ENCODE measurements around the gene SFXN5. TPM values are rescaled to one million over a fixed set of nuclear protein-coding genes. Genes with fewer than 3 reads are reported as not detected.

Gene SFXN5
- total RNA-seq, 1 experiment from 2014 or later, result 11.3 TPM

DNA sequence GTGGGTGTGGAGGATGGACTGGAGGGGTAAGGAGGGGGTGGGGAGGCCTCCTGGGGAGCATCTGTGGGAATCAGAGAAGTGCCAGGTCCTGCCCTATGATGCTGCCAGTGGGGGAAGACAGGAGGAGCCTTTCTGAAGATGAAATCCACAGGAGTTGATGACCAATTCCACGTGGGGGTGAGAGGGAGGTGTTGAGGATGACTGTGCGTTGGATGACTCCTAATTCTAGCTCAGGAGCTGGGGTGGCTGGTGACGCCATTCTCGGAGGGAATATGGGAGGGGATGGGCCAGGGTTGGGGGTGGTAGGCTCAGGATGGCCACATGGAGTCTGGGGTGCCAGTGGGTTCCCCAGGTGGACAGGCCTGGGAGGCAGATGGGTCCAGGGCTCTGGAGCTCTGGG, 121.9 kb downstream of the SFXN5 start:
- H3K27ac Mint-ChIP-seq (ENCODE audit: unreplicated experiment), result no peak overlapping the region
- BruUV-seq (replicated peaks), result no TSS peak
- no peaks in the 10 kb centered on the region for H3K36me3 Mint-ChIP-seq (ENCODE audit: insufficient read depth, unreplicated experiment)

DNA sequence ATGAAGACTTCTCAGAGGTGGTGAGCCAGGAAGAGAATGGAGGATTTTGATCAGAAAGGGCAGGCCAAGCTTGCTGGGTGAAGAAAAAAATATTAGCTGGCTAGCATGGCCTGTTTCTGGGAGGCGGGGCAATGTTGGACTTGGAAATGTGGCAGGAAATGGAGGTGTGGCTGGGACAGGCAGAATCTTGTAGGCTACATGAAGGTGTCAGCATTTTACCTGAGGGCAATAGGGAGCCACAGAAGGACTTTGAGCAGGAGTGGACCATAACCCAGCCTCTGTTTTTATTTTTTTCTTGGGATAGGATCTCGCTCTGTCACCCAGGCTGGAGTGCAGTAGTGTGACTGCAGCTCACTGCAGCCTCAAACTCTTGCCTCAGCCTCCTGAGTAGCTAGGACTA, 122.5 kb downstream of the SFXN5 start:
- CTCF ChIA-PET, result no interaction called here
- no peaks in the 10 kb centered on the region for H3K27me3 Mint-ChIP-seq (ENCODE audit: unreplicated experiment)
- H3K4me3 Mint-ChIP-seq (ENCODE audit: low read depth, unreplicated experiment), result no peak overlapping the region
- no peak for DNase-seq
- no peaks in the 10 kb centered on the region for H3K36me3 Mint-ChIP-seq (ENCODE audit: insufficient read depth, unreplicated experiment)
- intact Hi-C loops (cut with micrococcal nuclease; ENCODE audit: unreplicated experiment), result no loop called here
- no TSS peak for BruUV-seq (replicated peaks)
- H3K27ac Mint-ChIP-seq (ENCODE audit: unreplicated experiment), result no peak overlapping the region
- TF ChIP-seq, protein P1, sequence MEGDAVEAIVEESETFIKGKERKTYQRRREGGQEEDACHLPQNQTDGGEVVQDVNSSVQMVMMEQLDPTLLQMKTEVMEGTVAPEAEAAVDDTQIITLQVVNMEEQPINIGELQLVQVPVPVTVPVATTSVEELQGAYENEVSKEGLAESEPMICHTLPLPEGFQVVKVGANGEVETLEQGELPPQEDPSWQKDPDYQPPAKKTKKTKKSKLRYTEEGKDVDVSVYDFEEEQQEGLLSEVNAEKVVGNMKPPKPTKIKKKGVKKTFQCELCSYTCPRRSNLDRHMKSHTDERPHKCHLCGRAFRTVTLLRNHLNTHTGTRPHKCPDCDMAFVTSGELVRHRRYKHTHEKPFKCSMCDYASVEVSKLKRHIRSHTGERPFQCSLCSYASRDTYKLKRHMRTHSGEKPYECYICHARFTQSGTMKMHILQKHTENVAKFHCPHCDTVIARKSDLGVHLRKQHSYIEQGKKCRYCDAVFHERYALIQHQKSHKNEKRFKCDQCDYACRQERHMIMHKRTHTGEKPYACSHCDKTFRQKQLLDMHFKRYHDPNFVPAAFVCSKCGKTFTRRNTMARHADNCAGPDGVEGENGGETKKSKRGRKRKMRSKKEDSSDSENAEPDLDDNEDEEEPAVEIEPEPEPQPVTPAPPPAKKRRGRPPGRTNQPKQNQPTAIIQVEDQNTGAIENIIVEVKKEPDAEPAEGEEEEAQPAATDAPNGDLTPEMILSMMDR (IDR thresholded peaks at IDR 0.05; ENCODE audit: unreplicated experiment), result no peak
- no peaks in the 10 kb centered on the region for H3K4me1 Mint-ChIP-seq (ENCODE audit: low read depth, unreplicated experiment)
- no peaks in the 10 kb centered on the region for H3K9me3 Mint-ChIP-seq (ENCODE audit: low read depth, unreplicated experiment)

More for the DNA sequence above, 121.9 kb downstream of the SFXN5 start:
- Mint-ChIP-seq H3K9me3 (ENCODE audit: low read depth, unreplicated experiment) (no peaks in the 10 kb centered on the region), H3K4me1 (ENCODE audit: low read depth, unreplicated experiment) (no peaks in the 10 kb centered on the region), H3K27me3 (ENCODE audit: unreplicated experiment) (no peaks in the 10 kb centered on the region), H3K4me3 (ENCODE audit: low read depth, unreplicated experiment) (no peak overlapping the region)
- no peak for DNase-seq
- TF ChIP-seq, protein P1 (IDR thresholded peaks at IDR 0.05; ENCODE audit: unreplicated experiment), result no peak
- intact Hi-C loops (cut with micrococcal nuclease; ENCODE audit: unreplicated experiment), result no loop called here
- CTCF ChIA-PET, result no interaction called here

- DNase-seq, result no peak
- no peaks in the 10 kb centered on the region for H3K4me1 Mint-ChIP-seq (ENCODE audit: low read depth, unreplicated experiment)
- H3K27me3 Mint-ChIP-seq (ENCODE audit: unreplicated experiment), result no peaks in the 10 kb centered on the region
- H3K9me3 Mint-ChIP-seq (ENCODE audit: low read depth, unreplicated experiment), result no peaks in the 10 kb centered on the region
- TF ChIP-seq, protein P1 (IDR thresholded peaks at IDR 0.05; ENCODE audit: unreplicated experiment), result no peak
- no peak overlapping the region for H3K27ac Mint-ChIP-seq (ENCODE audit: unreplicated experiment)
- H3K36me3 Mint-ChIP-seq (ENCODE audit: insufficient read depth, unreplicated experiment), result no peaks in the 10 kb centered on the region
- CTCF ChIA-PET, result interaction anchor here (0.6 kb wide), 1 partner anchor 44 kb away, joined by 5 read pairs; no protein-coding TSS in a partner anchor
- no peak overlapping the region for H3K4me3 Mint-ChIP-seq (ENCODE audit: low read depth, unreplicated experiment)
- intact Hi-C loops (cut with micrococcal nuclease; ENCODE audit: unreplicated experiment), result no loop called here
- no TSS peak for BruUV-seq (replicated peaks)
Observed at GRCh38 chr2:72947952-72948830, 123.3 kb downstream of the SFXN5 start.

DNA sequence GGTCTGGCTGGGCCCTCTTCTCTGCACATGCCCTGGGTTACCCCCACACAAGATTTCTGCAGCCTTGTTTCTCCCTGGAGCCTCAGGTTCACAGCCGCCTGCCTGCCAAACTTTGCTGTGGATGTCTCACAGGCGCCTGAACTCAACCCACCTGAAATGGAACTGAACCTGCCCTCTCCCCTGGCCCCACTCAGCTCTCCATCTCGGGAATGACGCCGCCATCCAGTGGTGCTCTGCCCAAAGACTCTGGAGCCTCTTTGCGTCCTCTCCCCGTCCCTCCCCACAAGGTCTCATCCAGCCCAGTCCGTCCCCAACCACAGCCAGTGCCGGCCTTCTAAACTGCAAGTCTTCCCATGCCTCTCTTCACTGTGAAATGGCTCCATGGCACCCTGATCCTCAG, 125.0 kb downstream of the SFXN5 start:
- BruUV-seq (replicated peaks), result no TSS peak
- TF ChIP-seq, protein P1 (IDR thresholded peaks at IDR 0.05; ENCODE audit: unreplicated experiment), result no peak
- Mint-ChIP-seq H3K4me3 (ENCODE audit: low read depth, unreplicated experiment) (no peak overlapping the region), H3K27ac (ENCODE audit: unreplicated experiment) (no peak overlapping the region), H3K9me3 (ENCODE audit: low read depth, unreplicated experiment) (no peaks in the 10 kb centered on the region), H3K27me3 (ENCODE audit: unreplicated experiment) (no peaks in the 10 kb centered on the region), H3K4me1 (ENCODE audit: low read depth, unreplicated experiment) (no peaks in the 10 kb centered on the region), H3K36me3 (ENCODE audit: insufficient read depth, unreplicated experiment) (no peaks in the 10 kb centered on the region)
- no peak for DNase-seq
- intact Hi-C loops (cut with micrococcal nuclease; ENCODE audit: unreplicated experiment), result no loop called here
- CTCF ChIA-PET, result no interaction called here
